A375 (cell line): Measurements from ENCODE around the gene CBX1. TPM values are rescaled to one million over a fixed set of nuclear protein-coding genes. Genes with fewer than 3 reads are reported as not detected.
A peak's percentile ranks its signal among the peaks of the same experiment; 100 is the strongest.

Source experiments
- small RNA-seq: library from RNA; depleted of rRNA; stranded (forward); fragments of <200 nt; gene quantifications from one replicate; pipeline ENCODE3, GENCODE V24; 2014
- total RNA-seq: library from RNA; depleted of rRNA; stranded (reverse); fragments of >200 nt; shearing (Covaris generic); gene quantifications from 2 replicates; pipeline ENCODE4 v1.2.3, GENCODE V29; 2014; rRNA removed

CBX1 gene
- 48.1 and 48.6 TPM in 2 replicates for total RNA-seq

GRCh38 chr17:48101012-48101720 lies at the start of gene CBX1:
Gene CBX1 (minus strand): TSS chr17:48101478. CDS start chr17:48077004, 24,474 bp downstream.

GRCh38 chr17:48107137-48108055 lies 6.1 kb upstream of the CBX1 start, which contains the start of gene SNX11:
Gene SNX11 (plus strand): TSS chr17:48107766. CDS start chr17:48112044, 4,278 bp downstream.

GRCh38 chr17:48047741-48048383 lies 53.4 kb downstream of the CBX1 start, which contains the start of gene NFE2L1:
Gene NFE2L1 (plus strand): TSS chr17:48048359. CDS start chr17:48051119, 2,760 bp downstream.

GRCh38 chr17:48037036-48037837 lies 64.0 kb downstream of the CBX1 start, which contains the start of gene COPZ2:
Gene COPZ2 (minus strand): TSS chr17:48037797. CDS start chr17:48037777, 20 bp downstream.

Small RNA genes within 50 kb of the gene (small RNA-seq; reads per million reads assigned to genes)
- gene AC004477.2, result not detected
- 1.4 reads per million, percentile 65 among the genes with 10 or more reads in this experiment for gene MIR152
- gene RNU6-1201P, result not detected

Other genes with a start within 250 kb of the CBX1 start
- gene SP2, start 205.2 kb downstream of the CBX1 start, total RNA-seq, result 4.0 and 5.4 TPM in 2 replicates
- 25.3 and 32.4 TPM in 2 replicates for gene PNPO, start 159.9 kb downstream of the CBX1 start, total RNA-seq
- not detected in 2 replicates for gene PRR15L, start 143.6 kb downstream of the CBX1 start, total RNA-seq
- 127 TPM in 2 replicates for gene CDK5RAP3, start 130.4 kb downstream of the CBX1 start, total RNA-seq
- 24.2 and 30.2 TPM in 2 replicates for gene COPZ2, start 63.7 kb downstream of the CBX1 start, total RNA-seq
- 70.7 and 79.1 TPM in 2 replicates for gene NFE2L1, start 53.1 kb downstream of the CBX1 start, total RNA-seq
- 14.0 and 14.2 TPM in 2 replicates for gene SNX11, start 6.3 kb upstream of the CBX1 start, total RNA-seq